Keratinocyte (primary cell): ENCODE measurements around the gene AP4M1. TPM values are rescaled to one million over a fixed set of nuclear protein-coding genes. Genes with fewer than 3 reads are reported as not detected.
"Not testable (repeated sequence)": the region's sequence is repeated elsewhere in the genome, so short reads cannot be mapped to it uniquely, and the experiment has no call there.

Source experiments
- DNase-seq: peaks from one replicate; pipeline ENCODE4 v3.0.0-alpha.2; 2011; ENCODE audit warnings: low read depth, missing footprints, low spot score
- FAIRE-seq: peaks from 2 replicates; lab custom pipeline; 2011; peaks lifted over from hg19 to GRCh38; lab: Jason Lieb, UNC
- H2AFZ ChIP-seq: 2 replicates; pipeline ENCODE4 v1.6.0; 2012; ENCODE audit warnings: low read length, control low read depth, inconsistent platforms; ENCODE audit not compliant: control insufficient read depth
- H3K27ac ChIP-seq: 2 replicates; pipeline ENCODE4 v1.5.1; 2011; ENCODE audit warnings: low read length; ENCODE audit not compliant: control insufficient read depth, insufficient read depth
- H3K27me3 ChIP-seq: 3 replicates; pipeline ENCODE4 v1.6.0; 2011; ENCODE audit warnings: low read length; ENCODE audit not compliant: control insufficient read depth, insufficient read depth; ENCODE audit errors: extremely low read depth
- H3K36me3 ChIP-seq, 2 experiments: 2 replicates in 1 of 2; 3 replicates in 1 of 2; pipeline ENCODE4 v1.5.1; 2011; ENCODE audit warnings: low read length in 2 of 2, mild to moderate bottlenecking in 1 of 2; ENCODE audit not compliant: control insufficient read depth in 2 of 2, insufficient read depth in 2 of 2; ENCODE audit errors: extremely low read depth in 1 of 2
- H3K4me1 ChIP-seq: 3 replicates; pipeline ENCODE4 v1.5.1; 2011; ENCODE audit warnings: low read length; ENCODE audit not compliant: control insufficient read depth, insufficient read depth; ENCODE audit errors: extremely low read depth
- H3K4me2 ChIP-seq: 3 replicates; pipeline ENCODE4 v1.6.0; 2011; ENCODE audit warnings: low read depth, low read length; ENCODE audit not compliant: control insufficient read depth, insufficient read depth; ENCODE audit errors: extremely low read depth
- H3K4me3 ChIP-seq, 3 experiments: fragments of 200-600 bp in 1 of 3; sonication (generic) in 1 of 3; 2 replicates in 2 of 3; 3 replicates in 1 of 3; pipeline ENCODE4 v1.5.1; 2011 to 2016; ENCODE audit warnings: low read length in 3 of 3, mild to moderate bottlenecking in 3 of 3, control low read depth in 2 of 3, inconsistent platforms in 1 of 3, low read depth in 1 of 3, mixed read lengths in 1 of 3, mixed run types in 1 of 3, moderate library complexity in 1 of 3; ENCODE audit not compliant: control insufficient read depth in 2 of 3, insufficient read depth in 2 of 3; ENCODE audit errors: extremely low read depth in 1 of 3
- H3K79me2 ChIP-seq: 2 replicates; pipeline ENCODE4 v1.6.0; 2012; ENCODE audit warnings: low read length; ENCODE audit not compliant: control insufficient read depth, insufficient read depth
- H3K9ac ChIP-seq: 3 replicates; pipeline ENCODE4 v1.6.0; 2011; ENCODE audit warnings: low read length; ENCODE audit not compliant: control insufficient read depth, insufficient read depth; ENCODE audit errors: extremely low read depth
- H3K9me1 ChIP-seq: 3 replicates; pipeline ENCODE4 v1.6.0; 2011; ENCODE audit warnings: low read length; ENCODE audit not compliant: control insufficient read depth, insufficient read depth; ENCODE audit errors: extremely low read depth
- H3K9me3 ChIP-seq: 2 replicates; pipeline ENCODE4 v1.5.1; 2012; ENCODE audit warnings: low read depth, low read length; ENCODE audit not compliant: control insufficient read depth
- H4K20me1 ChIP-seq: 3 replicates; pipeline ENCODE4 v1.6.0; 2011; ENCODE audit warnings: low read length; ENCODE audit not compliant: control insufficient read depth, insufficient read depth; ENCODE audit errors: extremely low read depth
- CTCF ChIP-seq, 3 experiments: IDR thresholded peaks in 1 of 3; conservative IDR thresholded peaks in 1 of 3; optimal IDR thresholded peaks in 1 of 3; 2 replicates in 2 of 3; 3 replicates in 1 of 3; pipeline versions ENCODE3 to v1.5.1; 2011; ENCODE audit warnings: low read length in 3 of 3, mild to moderate bottlenecking in 3 of 3, moderate library complexity in 2 of 3, control low read depth in 1 of 3, inconsistent platforms in 1 of 3; ENCODE audit not compliant: insufficient read depth in 2 of 3; ENCODE audit errors: extremely low read depth in 1 of 3
- EZH2 ChIP-seq: IDR thresholded peaks from one replicate; pipeline ENCODE4 v1.6.1; 2012; ENCODE audit warnings: inconsistent platforms, mild to moderate bottlenecking, low read length, moderate library complexity
- dilution Hi-C: fragments of 300-500 bp; cut with MboI; formaldehyde crosslinking; loops from one replicate; pipeline ENCODE4 v1.7.0; 2020; ENCODE audit warnings: low sequenced_read_pairs; ENCODE audit not compliant: extremely low pct_ligation_motif_present
- polyA plus RNA-seq, 5 experiments: library from polyadenylated mRNA; depleted of rRNA in 3 of 5; stranded (reverse) in 3 of 5; stranded (forward) in 1 of 5; unstranded in 1 of 5; fragments of >200 nt; gene quantifications; 1 replicate in 1 of 5; 2 replicates in 3 of 5; 3 replicates in 1 of 5; pipeline versions ENCODE4 v1.2.1 to v1.2.3, GENCODE V29; 2011 to 2012; ENCODE audit warnings: missing spikeins in 2 of 5, low read depth in 1 of 5, low replicate concordance in 1 of 5

The AP4M1 gene
- polyA plus RNA-seq, 1 donor (not counting 4 experiments of a cell fraction or from before 2014, with no cell fraction given): 14.2 TPM

GRCh38 chr7:100128637-100128963 lies 27.2 kb downstream of the AP4M1 start:
- DNase-seq (no peak), FAIRE-seq (no peak)
- H3K36me3 ChIP-seq: peaks cover 0 to 2% of the 10 kb centered on the region in 2 experiments
- no peaks in the 10 kb centered on the region for H4K20me1 ChIP-seq
- H3K27me3 ChIP-seq: no peaks in the 10 kb centered on the region
- no peak overlapping the region for H3K4me2 ChIP-seq
- H3K27ac ChIP-seq: no peak overlapping the region
- no peaks in the 10 kb centered on the region for H3K9me1 ChIP-seq
- H3K9ac ChIP-seq: no peak overlapping the region
- no peak for TF ChIP-seq CTCF (optimal IDR thresholded peaks at IDR 0.05 in 1 of 3, IDR thresholded peaks at IDR 0.05 in 1 of 3, conservative IDR thresholded peaks at IDR 0.05 in 1 of 3; ENCODE audit: extremely low read depth in 1 of 3, insufficient read depth in 2 of 3, low read length in 3 of 3)
- no peak for TF ChIP-seq EZH2
- H2AFZ ChIP-seq: no peak overlapping the region
- H3K4me3 ChIP-seq: no peak overlapping the region
- no peaks in the 10 kb centered on the region for H3K9me3 ChIP-seq
- dilution Hi-C loops: no loop called here
- peaks cover 10% of the 10 kb centered on the region for H3K4me1 ChIP-seq
- H3K79me2 ChIP-seq: no peaks in the 10 kb centered on the region

GRCh38 chr7:100130220-100130607 lies 28.8 kb downstream of the AP4M1 start:
- H3K4me2 ChIP-seq, H3K27me3 ChIP-seq, H4K20me1 ChIP-seq, H3K4me1 ChIP-seq, FAIRE-seq, H3K79me2 ChIP-seq, H3K9ac ChIP-seq, H3K9me3 ChIP-seq, H3K36me3 ChIP-seq, dilution Hi-C loops, H2AFZ ChIP-seq, H3K27ac ChIP-seq, H3K4me3 ChIP-seq, DNase-seq, H3K9me1 ChIP-seq: not testable (repeated sequence)
